GM21717 (cell line): ENCODE results near the gene NCF4.

Experiments
- ATAC-seq: cut with Tn5 transposase; IDR thresholded peaks from one replicate; pipeline ENCODE4 v1.9.1; 2021; ENCODE audit warnings: mild to moderate bottlenecking, moderate library complexity; ENCODE audit not compliant: unreplicated experiment

The NCF4 gene

GRCh38 chr22:36860821-36861659, at the start of gene NCF4:
Gene NCF4 (plus strand): TSS chr22:36861006. CDS start chr22:36861172, 166 bp downstream.
- ATAC-seq = peak; percentile 55

DNA sequence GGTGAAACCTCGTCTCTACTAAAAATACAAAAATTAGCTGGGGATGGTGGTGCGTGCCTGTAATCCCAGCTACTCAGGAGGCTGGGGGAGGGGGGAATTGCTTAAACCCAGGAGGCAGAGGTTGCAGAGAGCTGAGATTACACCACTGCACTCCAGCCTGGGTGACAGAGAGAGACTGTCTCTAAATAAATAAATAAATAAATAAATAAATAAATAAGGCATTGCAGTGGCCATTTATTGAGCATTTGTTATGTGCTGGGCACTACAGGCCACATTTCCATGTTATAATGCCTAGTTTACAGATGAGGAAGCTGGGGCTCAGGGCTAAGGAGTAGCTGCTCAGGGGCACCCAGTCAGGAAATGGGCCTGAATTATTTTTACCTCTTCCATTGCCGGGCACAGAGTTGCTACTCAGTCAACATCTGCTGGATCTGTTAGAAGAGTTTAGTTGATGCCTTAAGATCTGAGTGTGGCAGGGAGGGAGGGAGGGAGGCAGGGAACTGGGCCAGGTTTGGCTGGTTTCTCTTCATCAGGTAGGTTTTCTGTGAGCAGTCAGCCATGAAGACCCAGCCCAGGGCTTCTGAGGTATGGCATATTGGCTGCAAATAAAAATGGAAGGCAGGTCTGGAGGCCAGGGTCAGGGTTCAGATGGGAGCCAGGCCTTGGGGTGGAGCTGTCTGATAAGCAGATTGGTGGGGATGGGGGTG, 49.6 kb upstream of the NCF4 start:
- ATAC-seq = no peak

- no peak for ATAC-seq
These were observed 46.0 kb upstream of the NCF4 start for GRCh38 chr22:36814801-36815200.

DNA sequence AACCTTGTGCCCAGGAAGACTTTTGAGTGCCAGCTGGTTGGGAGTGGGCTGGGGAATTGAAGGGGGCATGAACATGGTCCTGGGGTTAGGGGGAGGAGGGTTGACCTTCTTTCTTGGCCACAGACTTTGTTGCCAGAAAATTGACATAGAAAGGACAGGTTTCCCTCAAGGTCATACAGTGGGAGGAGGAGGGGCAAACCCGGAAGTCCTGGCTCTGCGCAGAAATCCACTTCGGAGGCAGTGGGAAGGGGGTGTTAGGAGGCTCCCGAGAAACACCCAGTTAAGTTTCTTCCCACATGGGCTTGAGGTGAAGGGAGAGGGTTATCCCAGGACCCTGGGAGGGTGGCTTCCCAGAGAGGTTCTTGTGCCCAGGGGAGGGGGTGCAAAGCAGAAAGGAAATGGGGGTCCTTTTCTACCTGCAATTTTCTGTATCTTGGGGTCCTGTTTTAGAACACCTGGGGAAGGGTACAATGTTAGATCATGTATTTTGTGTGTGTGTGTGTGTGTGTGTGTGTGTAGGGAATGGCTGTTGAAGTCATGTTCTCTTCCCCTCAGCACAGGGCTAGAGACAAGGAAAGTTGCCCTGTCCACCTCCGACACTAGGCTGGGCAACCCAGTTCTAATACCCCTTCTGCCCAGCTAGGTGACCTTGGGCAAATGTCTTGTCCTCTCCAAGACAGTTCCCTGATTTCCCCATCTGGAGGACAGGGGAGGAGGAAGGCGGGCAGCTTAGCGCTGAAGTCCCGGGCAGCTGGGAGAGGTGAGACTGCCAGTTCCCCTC, 45.1 kb upstream of the NCF4 start:
- no peak for ATAC-seq

GRCh38 chr22:36816339-36816635, 44.5 kb upstream of the NCF4 start:
- ATAC-seq = no peak

DNA sequence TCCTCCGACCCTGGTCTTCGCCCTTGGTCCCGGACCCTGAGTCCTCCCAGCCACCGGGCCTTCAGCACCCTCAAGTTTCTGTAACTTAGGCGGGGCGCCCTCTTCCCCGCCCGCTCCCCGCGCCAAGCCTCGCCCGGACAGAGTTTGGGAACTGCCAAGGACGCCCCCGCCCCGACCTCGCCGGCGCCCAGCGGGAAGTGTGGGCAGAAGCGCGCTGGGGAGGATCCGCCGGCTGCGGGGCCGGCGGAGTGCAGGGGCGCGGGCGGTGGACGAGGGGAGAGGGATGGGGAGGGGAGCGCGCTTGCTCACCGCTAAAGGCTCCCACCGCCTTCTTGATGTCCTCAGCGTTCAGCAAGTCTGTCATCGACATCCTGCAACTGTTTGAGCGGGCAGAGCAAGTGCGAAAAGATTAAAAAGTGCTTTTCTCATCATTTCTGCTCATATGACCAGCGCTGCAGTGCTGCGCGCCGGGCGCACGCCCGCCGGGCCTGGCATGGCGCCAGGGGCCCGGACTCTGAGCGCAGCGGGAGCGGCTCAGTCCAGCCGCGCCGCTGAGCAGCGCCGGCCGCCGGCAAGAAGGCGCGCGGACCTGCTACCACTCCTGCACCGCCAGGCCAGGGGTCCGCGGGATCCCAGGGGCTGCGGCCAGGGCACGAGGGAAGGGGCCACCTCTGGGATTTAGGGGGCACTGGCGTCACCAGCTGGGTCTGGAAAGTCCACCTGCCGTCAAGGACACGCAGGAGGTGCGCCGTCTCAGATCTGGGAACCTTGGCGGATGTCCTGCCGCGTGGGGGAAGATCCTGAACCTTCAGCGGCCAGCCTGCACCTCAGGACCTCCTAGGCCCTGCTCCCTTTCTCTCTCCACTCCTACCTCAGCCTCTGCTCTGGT, 43.9 kb upstream of the NCF4 start, which contains the start of gene PVALB:
TSS of gene PVALB (minus strand) at position 400 of the 889 bp plus-strand sequence. CDS start at position 370, 30 bp downstream.
- no peak for ATAC-seq

- no peak for ATAC-seq
These were observed 43.3 kb upstream of the NCF4 start for GRCh38 chr22:36817525-36817848.

GRCh38 chr22:36818010-36818642, 42.7 kb upstream of the NCF4 start:
- ATAC-seq = no peak

- no peak for ATAC-seq
These were observed 41.7 kb upstream of the NCF4 start for GRCh38 chr22:36819112-36819511.

DNA sequence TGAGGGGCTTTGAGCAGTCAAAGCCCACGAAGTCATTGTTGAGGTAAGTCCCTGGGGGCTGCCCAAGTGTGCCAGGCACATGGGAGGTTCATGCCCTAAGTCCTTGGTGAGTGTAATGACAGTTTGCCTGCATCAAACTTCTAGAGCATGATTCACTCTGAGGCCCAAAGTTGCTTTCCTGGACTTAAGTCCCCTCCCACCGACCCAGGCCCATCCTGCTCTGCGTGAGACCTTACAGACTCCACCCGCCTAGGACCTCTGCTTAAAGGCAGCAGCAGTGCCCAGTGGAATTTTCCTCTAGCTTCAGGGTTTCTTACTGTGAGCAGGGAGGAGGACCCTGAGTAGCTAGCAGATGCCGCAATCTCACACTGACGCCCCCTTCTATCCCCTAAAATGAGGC, 38.2 kb upstream of the NCF4 start:
- no peak for ATAC-seq

GRCh38 chr22:36823186-36823839, 37.5 kb upstream of the NCF4 start:
- ATAC-seq = no peak

DNA sequence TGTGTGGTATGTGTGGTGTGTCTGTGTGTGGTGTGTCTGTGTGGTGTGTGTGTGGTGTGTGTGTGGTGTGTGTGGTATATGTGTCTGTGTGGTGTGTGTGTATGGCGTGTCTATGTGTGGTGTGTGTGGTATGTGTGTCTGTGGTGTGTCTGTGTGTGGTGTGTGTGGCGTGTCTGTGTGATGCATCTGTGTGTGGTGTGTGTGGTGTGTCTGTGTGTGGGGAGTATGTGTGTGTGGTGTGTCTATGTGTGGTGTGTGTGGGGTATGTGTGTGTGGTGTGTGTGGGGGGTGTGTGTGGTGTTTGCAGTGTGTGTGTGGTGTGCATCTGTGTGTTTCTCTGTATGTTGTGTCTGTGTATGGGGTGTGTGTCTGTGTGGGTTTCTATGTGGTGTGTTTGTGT, 36.2 kb upstream of the NCF4 start:
- no peak for ATAC-seq

DNA sequence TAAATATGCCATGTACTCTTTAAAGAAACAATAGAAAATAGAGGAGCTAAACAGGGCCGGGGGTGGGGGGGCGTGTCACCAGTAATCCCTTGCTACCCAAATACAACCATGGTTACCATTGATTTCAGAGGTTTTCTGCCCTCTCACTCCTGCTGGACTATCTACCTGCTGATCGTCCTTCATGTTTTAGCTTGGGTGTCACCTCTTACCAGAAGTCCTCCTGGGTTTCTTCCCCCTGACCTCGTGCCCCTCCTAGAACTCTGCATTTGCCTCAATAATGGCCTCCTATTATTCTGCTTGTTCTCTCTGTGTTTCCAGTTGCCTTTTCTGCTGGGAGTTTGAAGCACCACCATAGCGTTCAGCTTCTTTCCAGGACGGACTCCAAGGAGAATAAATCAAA, 34.5 kb upstream of the NCF4 start:
- ATAC-seq = no peak

DNA sequence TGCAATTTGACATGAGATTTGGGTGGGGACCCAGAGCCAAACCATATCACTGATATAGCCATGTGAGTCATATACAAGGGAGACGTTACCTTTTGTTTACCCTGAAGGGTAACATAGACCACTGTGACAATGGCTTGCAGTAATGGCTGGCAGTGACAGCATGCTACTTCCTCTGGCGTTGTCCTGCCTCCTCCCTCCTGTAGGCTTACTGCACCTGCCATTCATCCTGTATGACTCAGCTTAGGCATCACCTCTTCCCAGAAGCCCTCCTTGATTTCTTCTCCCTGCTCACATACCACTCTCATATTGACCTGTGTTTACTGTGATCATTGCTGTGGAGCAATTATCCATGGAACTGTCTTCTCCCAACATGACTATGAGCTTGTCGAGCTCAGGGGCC, 32.0 kb upstream of the NCF4 start:
- no peak for ATAC-seq

DNA sequence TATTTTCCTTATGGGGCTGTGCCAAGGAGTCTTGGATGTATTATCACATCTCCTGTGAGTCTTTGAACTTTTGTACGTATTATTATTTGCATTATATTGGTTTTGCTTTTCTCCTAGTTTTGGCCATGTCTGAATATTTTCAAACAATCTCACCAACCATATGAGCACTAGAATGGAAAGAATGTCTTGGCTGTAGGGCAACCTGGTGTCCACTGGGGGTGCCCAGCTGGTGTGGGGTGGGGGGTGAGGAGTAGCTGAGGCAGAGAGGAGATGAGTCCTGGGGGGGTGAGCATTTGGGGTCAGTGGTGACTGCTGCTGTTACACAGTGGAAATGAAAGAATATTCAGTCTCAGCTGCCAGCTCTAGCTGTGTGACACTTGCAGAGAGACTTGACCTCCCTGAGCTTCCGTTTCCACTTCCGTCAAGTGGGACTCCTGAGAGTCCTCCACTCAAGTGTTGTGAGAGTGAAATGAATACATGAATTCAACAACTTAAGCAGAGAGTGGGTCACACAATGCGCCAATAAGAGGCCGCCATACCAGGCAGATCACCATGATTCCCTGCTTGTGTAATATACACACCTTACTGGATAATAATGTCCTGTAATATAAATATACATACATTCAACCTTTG, 31.3 kb upstream of the NCF4 start:
- no peak for ATAC-seq

GRCh38 chr22:36830601-36831000, 30.2 kb upstream of the NCF4 start:
- ATAC-seq = no peak

GRCh38 chr22:36831206-36831605, 29.6 kb upstream of the NCF4 start:
- ATAC-seq = no peak

DNA sequence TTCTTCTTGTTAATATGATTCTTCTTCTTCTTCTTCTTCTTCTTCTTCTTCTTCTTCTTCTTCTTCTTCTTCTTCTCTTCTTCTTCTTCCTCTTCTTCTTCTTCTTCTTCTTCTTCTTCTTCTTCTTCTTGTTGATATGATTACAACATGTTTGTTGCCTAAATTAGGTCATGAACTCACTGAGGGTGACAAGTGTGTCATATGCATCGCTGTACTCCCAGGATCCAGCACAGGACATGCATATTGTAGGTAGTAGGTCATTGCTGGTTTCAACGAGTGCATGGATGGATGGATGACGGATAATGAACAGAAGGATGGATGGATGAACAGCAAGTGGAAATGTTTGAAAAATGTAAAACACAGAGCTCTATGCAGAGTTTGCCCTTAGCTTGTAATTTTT, 29.1 kb upstream of the NCF4 start:
- ATAC-seq = no peak

GRCh38 chr22:36833073-36833472, 27.7 kb upstream of the NCF4 start:
- ATAC-seq = no peak
